ENCODE measurements around the gene MALRD1. TPM values are rescaled to one million over a fixed set of nuclear protein-coding genes. Genes with fewer than 3 reads are reported as not detected.

The MALRD1 gene
- total RNA-seq, 1 donor from 2014 or later = 3.6 TPM

GRCh38 chr10:19656420-19657042 is 607.9 kb downstream of the MALRD1 start:
- no peak for DNase-seq

GRCh38 chr10:19658131-19658530 is 609.5 kb downstream of the MALRD1 start:
- DNase-seq = no peak

- DNase-seq = no peak
Observed at GRCh38 chr10:19658622-19659233, 610.1 kb downstream of the MALRD1 start.

GRCh38 chr10:19659920-19660655 is 611.5 kb downstream of the MALRD1 start:
- DNase-seq = no peak

GRCh38 chr10:19663344-19663743 is 614.7 kb downstream of the MALRD1 start:
- DNase-seq = no peak

DNA sequence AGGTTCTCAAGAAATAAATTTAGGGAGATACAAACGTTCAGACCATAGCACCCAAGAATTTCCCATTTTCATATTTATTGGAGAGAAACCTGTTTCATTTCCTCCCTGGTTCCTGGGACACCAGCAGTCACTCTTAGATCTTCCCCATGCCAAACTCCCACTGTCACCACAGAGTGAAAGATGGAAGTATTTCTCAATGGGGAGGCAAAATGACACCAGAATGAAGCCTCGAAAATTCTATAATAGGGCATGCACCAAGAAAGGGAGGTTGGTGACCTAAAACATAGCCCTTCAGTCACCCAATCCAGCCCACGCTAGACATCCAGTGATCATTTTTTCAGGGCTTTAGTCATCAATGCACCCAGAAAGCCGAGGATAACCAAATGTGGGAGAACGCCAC is 619.5 kb downstream of the MALRD1 start:
- DNase-seq = no peak

GRCh38 chr10:19676063-19676462 is 627.5 kb downstream of the MALRD1 start:
- no peak for DNase-seq

GRCh38 chr10:19683356-19683755 is 634.8 kb downstream of the MALRD1 start:
- DNase-seq = no peak

DNA sequence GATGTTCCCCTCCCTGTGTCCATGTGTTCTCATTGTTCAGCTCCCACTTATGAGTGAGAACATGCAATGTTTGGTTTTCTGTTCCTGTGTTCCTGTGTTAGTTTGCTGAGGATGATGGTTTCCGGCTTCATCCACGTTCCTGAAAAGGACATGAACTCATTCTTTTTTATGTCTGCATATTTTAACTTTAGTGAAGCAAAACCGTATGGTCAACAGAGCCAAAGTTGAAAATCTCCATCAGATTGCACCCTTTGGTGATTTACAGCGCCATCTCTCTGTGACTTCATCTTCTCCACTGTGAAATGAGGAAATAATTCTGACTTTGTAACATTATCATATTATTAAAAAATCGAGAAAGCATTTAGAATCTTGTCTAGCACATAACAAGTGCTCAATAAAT is 635.4 kb downstream of the MALRD1 start:
- DNase-seq = no peak

DNA sequence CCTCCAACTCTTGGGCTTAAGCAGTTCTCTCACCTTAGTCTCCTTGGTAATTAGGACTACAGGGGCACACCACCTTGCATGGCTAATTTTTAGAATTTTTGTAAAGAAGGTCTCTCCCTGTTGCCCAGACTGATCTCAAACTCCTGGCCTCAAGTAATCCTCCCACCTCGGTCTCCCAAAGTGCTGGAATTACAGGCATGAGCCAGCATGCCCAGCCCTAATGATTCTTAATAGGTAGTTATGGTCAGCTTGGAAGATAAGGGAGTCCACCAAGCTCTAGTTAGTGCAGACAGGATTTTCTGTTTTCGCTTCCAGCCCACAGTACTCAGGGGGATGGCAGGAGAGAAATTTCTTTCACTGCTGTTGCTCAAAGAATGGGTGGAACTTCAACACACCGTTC is 639.7 kb downstream of the MALRD1 start:
- no peak for DNase-seq

- no peak for DNase-seq
Observed at GRCh38 chr10:19689231-19689630, 640.6 kb downstream of the MALRD1 start.

DNA sequence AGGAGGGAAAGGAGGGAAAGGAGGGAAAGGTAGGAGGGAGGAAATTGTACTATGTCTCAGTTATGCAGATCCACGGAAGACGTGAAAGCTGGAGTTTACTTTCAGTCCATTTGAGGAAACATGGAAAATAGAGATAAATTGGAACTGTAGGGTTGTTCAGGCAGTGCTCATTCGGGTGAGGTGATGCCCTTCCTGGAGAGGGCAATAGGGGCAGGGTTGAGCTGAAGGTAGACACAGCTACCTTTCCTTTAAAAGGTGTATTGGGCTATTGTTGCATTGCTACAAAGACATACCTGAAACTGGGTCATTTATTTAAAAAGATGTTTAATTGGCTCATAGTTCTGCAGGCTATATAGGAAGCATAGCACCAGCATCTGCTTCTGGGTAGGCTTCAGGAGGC is 650.7 kb downstream of the MALRD1 start:
- no peak for DNase-seq

- DNase-seq = no peak
Observed at GRCh38 chr10:19701427-19702052, 652.9 kb downstream of the MALRD1 start.

DNA sequence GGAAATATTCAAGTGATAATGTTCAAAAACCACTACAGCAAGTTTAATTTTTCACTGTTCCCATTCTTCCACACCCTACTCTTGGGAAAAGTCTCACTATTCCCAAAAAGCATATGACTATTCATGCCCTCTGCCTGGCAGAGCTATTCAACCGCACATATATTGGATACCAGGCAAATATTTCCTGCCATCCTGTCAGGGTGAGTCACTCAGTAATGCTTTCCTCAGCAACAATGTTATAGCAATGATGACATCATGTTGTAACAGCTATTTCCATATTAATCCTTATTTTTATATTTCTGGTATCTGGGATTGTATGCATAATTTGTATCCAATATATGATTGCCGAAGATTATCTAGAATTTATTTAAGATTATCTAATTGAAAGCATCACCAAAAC is 653.6 kb downstream of the MALRD1 start:
- DNase-seq = no peak

DNA sequence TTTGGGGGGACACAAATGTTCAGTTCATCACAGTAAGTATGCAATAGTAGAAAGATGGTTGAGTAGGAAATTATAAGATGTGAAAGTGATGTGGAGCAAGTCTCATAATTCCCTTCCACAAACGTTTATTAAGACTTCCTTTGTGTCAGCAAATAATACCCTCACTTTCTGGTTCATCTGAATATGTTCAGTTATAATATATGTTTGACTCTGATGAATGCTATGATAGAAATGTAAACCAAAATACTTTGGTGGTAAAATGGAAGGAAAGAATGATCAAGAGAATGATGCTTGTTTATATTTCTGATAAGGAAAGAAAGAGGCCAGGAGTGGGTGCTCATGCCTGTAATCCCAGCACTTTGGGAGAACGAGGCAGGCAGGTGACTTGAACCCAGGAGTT is 655.9 kb downstream of the MALRD1 start:
- no peak for DNase-seq

GRCh38 chr10:19705250-19705649 is 656.6 kb downstream of the MALRD1 start:
- DNase-seq = no peak

DNA sequence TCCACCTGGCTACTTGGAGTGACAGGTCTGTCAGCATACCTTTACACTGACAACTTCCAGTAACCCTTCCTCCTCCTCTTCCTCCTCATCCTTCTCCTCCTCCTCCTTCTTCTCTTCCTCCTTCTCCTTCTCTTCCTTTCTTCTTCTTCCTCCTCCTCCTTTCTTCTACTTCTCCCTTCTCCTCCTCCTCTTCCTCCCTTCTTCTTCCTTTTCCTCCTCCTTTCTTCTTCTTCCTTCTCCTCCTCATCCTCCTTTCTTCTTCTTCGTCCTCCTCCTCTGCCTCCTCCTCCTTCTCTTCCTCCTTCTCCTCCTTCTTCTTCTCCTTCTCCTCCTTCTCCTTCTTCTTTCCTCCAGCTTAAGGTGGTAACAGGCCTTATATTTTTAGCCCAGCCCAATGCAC is 658.3 kb downstream of the MALRD1 start:
- no peak for DNase-seq

- DNase-seq = no peak
Observed at GRCh38 chr10:19707376-19707775, 658.8 kb downstream of the MALRD1 start.

GRCh38 chr10:19708031-19708430 is 659.4 kb downstream of the MALRD1 start:
- no peak for DNase-seq

DNA sequence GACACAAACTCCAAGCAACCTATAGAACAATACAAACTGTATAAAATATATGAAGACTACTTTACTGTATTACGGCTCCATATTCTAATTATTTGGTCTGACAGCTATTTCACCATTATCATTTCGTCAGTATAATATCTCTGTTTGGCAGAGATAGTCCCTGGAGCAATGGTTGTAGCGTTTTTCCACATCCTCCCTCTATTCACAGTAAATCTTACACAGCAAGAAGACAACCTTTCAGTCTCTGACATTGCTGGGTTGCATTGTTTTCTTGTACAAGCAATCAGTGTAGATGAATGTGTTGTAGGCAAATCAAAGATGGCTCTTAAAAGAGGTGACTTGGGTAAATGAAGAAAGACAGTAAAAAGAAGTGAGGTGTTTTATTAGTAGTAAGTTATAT is 662.0 kb downstream of the MALRD1 start:
- DNase-seq = no peak

DNA sequence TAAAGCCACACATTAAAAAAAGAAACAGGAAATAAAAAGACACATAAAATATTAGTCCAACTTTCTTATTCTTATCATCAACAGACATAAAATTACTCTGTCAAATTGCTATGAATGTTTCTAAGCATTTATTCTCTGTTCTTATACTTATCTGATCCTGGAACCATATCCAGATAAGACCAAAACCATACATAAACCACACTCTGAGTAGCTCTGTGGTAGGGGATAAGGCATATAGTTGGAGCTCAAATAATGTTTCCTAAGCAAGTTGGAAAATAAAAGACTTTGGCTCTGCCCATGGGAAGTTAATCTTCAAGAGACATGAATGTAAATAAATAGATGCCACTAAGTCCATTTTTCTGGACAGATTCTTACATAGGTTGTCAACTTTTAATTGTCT is 664.6 kb downstream of the MALRD1 start:
- no peak for DNase-seq

- no peak for DNase-seq
Observed at GRCh38 chr10:19713800-19714525, 665.4 kb downstream of the MALRD1 start.

DNA sequence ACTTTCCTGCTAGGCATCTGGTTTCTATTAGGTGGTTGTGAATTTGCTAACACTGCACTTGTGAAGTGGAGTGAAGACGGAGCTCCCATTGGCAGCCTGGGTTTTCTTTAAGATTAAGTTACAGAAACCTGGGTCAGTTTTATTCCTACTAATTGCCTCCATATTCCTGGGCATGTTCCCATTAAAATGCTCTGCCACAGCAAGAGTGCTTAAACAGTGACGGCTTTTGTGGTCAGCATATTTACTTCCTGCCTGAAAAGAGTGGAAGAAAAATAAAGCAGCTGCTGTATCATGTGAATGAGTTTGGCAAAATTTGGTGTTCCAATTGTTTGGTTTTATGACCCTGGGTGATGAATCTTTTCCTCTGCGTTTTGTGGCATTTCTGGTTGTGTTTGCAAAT is 670.7 kb downstream of the MALRD1 start:
- no peak for DNase-seq
